GM18508 (cell line): ENCODE measurements around the gene HRNR.
"Not testable (repeated sequence)": the region's sequence is repeated elsewhere in the genome, so short reads cannot be mapped to it uniquely, and the experiment has no call there.

Source experiments
- ATAC-seq: cut with Tn5 transposase; IDR thresholded peaks from one replicate; pipeline ENCODE4 v1.9.1; 2021; ENCODE audit warnings: moderate number of reproducible peaks; ENCODE audit not compliant: insufficient read depth, unreplicated experiment

The HRNR gene

DNA sequence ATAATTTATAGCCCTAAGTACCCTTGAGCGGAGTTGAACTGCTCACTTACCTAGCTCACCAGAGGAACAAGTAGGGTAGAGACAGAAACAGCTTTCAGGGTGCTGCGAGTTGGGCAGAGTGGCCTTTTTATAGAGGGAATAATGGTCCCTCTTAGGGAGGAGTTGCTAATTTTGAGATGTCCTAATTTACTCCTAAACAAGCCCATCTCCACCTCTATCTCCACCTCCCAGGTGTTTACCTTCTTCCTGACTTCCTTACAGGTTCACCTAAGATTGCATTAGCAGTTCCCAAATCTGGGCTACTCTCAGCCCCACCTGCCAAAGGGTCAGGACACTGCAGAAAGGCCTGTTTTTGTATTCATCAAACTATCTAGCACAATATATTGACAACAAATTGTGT is at the start of gene HRNR:
TSS of gene HRNR (minus strand) at position 101 of the 400 bp plus-strand sequence. CDS start 940 bp downstream, outside the sequence.
- no peak for ATAC-seq

DNA sequence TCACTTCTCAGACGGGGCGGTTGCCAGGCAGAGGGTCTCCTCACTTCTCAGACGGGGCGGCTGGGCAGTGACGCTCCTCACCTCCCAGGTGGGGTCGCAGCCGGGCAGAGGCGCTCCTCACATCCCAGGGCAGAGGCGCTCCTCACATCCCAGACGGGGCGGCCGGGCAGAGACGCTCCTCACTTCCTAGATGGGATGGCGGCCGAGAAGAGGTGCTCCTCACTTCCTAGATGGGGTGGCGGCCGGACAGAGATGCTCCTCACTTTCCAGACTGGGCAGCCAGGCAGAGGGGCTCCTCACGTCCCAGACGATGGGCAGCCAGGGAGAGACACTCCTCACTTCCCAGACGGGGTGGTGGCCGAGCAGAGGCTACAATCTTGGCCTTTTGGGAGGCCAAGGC is 32.4 kb upstream of the HRNR start:
- not testable (repeated sequence) for ATAC-seq

DNA sequence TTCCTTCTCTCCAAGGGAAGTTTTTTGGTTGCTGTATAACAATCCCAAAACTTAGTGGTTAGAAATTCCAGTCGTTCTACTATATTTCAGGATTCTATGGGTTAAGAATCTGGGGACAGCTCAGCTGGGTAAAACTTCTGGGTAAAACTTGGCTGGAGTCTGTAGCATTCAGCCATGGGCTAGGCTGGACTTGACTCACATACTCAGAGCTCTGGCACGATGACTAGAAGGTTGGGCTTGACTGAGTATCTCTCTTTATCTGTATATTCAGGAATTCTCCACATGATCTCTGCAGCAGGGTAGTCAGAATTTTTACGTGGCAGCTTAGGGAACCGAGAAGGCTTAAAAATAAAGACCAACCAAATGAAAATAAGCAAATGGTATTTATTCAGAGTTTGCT is 28.2 kb upstream of the HRNR start:
- ATAC-seq: no peak

DNA sequence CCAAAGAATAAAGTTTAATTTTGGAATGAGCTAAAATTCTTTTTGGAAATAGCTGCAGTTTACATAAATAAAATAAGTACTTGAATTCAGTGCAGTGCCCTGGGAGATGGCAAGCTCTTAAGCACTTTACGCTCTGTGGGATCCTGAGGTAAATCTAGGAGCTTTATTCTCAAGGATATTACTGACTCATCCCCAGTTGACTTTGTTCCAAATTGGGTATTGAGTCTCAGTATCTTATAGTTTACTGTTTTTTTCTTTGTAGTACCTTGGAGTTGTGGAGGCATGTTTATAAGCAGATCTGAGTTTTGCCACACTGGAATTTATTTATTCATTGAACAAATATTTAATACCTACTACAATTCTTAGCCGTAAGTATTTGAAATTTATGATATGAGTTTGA is 27.4 kb upstream of the HRNR start:
- ATAC-seq: no peak

DNA sequence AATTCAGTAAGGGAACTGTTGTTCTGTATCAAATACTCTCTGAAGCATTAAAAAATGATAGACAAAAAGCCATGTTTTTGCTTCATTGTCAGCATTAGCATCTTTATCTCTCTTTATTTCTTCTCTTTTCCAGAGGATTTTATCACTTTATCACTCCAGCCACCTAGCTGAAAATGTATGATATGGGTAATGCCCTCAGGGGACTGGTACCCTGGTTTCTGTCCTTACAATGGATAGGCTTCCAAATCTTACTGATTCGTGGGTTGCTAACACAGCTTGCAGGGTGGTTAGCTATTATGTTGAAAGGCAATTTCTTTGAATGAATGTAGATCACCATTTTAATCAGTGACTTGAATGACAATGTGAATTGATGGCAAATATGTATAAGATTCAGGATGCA is 23.3 kb upstream of the HRNR start:
- ATAC-seq: no peak

DNA sequence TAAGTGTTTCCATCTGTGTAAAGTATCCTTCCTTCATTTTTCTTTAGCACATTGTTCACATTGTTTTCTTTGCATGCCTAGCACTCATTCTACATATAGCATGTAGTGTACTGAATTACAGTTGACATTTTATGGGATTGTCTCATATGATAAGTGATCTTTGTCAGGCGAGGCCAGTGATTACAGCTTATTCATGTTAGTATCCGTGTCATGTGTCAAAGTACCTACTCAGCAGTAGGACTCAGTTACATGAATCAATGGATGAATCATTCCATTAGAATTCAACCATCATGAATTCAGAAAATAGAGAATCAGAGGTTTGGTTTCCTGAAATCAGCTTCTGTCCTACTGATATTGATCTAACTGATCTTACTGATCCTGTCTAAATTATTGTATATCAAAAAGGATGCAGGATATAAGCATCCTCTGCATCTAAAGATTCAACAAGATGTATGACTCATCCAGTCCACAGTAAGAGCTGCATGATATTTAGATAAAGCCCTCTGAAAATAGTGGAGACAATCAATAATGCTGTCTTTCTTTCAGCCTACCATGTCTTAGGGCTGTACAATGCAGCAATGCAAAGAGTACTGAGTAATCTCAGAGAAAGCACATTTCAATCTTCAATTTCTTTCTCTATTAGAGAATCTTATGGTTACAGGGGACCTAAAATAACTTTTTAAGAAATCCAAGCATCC is 20.7 kb upstream of the HRNR start:
- no peak for ATAC-seq

DNA sequence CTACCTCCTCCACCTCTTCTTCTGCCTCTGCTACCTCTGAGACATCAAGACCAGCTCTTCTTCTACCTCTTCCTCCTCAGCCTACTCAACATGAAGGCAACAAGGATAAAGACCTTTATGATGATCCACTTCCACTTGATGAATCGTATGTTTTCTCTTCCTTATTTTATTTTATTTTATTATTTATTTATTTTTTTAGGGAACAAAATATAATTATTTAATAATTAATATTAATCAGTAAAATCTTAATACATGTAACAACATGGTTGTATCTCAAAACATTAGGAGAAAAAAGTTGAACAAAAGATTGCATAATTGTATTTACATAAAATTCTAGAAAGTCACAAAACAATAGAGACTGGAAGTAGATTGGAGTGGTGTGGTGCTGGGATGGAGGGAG is 13.1 kb upstream of the HRNR start:
- ATAC-seq: no peak

DNA sequence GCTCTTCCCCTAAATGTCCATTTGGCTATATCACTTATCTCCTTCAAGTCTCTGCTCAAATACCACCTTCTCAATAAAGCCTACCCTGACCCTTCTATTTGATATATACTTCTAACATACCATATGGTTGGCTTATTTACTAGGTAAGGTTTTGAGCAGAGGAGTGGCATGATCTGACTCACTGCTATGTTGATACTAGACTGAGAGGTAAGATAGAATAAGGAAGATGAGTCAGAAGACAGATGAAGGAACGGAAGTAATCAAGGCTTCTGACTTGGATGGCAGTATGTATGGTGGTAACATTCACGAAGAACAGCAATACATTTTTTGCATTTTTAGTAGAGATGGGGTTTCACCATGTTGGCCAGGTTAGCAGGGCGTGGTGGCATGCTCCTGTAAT is 4.8 kb upstream of the HRNR start:
- no peak for ATAC-seq

DNA sequence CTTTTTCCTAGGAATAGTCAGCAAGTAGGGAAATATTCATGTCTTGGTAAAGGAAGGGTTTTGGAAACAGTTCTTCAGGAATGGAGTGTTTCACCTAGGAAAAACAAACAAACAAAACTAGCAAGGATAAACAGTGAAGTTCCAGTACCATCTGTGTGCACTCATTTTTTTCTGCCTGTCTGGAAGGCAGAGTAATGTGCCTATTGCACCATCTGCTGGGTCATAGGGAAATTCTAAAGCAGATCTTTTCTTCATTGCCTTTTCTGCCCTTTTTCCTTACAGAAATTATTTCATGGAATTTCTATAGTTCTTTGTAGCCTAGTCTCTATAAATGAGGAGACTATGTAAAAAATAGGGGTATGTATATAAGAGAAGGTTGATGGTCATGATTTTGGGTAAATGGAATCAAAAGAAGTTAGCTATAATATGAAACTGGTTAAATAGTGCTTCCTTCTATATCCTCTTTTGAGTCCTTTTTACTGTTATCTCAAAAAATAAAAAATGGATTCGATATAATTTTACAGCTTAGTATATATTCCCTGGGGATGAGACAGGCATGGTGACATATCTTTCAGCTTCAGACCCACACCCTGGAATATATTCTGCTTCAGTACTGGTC is 3.4 kb upstream of the HRNR start:
- no peak for ATAC-seq

DNA sequence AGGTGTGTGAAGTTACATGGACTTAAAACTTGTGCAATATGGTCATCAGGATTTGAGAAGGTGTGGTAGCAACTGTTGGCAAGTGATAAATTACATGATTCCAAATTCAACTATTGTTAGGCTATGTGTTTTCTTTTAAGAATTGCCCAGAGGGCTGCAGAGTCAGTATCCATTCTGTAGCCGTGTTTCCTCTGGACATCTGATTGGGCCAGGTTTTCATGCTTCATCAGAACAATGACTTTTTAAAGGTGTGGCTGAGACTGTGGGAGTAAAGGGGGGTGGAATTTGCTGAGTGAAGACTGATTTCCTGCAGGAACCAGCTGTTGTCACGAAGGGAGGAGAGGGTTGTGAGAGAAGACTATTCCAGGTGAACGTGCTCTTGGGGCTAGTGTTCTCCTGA is 1.7 kb upstream of the HRNR start:
- no peak for ATAC-seq

DNA sequence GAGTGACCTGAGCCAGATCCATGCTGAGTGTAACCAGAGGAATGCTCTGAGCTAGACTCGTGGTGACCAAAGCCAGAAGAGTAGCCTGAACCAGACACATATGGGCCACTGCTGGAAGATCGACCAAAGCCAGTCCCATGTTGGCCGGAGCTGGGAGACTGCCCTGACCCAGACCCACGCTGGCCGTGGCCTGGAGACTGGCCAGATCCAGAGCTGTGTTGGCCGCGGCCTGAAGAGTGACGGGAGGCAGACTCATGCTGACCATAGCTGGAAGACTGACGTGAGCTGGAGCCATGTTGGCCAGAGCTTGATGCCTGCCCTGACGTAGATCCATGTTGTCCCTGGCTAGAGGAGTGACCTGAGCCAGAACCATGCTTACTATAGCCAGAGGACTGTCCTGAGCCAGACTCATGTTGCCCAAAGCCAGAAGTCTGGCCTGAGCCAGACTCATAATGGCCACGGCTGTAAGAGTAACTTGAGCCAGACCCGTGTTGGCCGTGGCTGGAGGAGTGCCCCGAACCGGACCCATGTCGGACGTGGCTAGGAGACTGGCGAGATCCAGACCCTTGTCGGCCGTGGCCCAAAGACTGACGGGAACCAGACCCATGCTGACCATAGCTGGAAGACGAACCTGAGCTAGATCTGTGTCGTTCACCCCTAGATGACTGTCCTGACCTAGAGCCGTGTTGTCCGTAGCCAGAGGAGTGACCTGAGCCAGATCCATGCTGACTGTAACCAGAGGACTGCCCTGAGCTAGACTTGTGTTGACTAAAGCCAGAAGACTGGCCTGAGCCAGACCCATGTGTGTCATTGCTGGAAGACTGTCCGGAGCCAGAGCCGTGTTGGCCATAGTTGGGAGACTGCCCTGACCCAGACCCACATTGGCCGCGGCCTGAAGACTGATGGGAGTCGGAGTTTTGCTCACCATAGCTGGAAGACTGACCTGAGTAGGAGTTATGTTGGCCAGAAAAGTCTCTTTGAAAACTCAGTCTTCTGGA is 3.5 kb downstream of the HRNR start:
- ATAC-seq: no peak

DNA sequence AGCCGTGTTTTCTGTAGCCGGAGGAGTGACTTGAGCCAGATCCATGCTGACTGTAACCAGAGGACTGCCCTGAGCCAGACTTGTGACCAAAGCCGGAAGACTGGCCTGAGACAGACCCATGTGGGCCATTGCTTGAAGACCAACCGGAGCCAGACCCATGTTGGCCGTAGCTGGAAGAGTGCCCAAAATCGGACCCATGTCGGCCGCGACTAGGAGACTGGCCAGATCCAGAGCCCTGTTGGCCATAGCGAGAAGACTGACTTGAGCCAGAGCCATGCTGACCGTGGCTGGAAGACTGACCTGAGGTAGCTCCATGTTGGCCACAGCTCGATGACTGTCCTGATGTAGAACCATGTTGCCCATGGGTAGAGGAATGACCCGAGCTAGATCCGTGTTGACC is 4.6 kb downstream of the HRNR start:
- not testable (repeated sequence) for ATAC-seq

DNA sequence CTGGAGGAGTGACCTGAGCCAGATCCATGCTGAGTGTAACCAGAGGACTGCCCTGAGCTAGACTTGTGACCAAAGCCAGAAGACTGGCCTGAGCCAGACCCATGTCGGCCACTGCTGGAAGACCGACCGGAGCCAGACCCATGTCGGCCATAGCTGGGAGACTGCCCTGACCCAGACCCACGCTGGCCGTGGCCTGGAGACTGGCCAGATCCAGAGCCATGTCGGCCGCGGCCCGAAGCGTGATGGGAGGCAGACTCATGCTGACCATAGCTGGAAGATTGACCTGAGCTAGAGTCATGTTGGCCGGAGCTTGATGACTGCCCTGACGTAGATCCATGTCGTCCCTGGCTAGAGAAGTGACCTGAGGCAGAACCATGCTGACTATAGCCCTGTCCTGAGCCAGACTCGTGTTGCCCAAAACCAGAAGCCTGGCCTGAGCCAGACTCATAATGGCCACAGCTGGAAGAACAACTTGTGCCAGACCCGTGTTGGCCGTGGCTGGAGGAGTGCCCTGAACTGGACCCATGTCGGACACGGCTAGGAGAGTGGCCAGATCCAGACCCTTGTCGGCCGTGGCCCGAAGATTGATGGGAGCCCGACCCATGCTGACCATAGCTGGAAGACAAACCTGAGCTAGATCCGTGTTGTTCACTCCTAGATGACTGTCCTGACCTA is 5.1 kb downstream of the HRNR start:
- ATAC-seq: no peak

DNA sequence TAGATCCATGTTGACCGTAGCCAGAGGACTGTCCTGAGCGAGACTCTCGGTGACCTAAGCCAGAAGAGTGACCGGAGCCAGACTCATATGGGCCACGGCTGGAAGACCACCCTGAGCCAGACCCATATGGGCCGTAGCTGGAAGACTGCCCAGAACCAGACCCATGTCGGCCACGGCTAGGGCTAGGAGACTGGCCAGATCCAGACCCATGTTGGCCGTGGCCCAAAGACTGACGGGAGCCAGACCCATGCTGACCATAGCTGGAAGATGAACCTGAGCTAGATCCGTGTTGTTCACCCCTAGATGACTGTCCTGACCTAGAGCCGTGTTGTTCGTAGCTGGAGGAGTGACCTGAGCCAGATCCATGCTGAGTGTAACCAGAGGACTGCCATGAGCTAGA is 8.4 kb downstream of the HRNR start:
- ATAC-seq: not testable (repeated sequence)

DNA sequence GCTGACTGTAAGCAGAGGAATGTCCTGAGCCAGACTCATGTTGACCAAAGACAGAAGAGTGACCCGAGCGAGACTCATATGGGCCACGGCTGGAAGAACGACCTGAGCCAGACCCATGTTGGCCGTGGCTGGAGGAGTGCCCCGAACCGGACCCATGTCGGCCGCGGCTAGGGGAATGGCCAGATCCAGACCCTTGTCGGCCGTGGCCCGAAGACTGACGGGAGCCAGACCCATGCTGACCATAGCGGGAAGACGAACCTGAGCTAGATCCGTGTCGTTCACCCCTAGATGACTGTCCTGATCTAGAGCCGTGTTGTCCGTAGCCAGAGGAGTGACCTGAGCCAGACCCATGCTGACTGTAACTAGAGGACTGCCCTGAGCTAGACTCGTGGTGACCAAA is 9.1 kb downstream of the HRNR start:
- ATAC-seq: not testable (repeated sequence)

DNA sequence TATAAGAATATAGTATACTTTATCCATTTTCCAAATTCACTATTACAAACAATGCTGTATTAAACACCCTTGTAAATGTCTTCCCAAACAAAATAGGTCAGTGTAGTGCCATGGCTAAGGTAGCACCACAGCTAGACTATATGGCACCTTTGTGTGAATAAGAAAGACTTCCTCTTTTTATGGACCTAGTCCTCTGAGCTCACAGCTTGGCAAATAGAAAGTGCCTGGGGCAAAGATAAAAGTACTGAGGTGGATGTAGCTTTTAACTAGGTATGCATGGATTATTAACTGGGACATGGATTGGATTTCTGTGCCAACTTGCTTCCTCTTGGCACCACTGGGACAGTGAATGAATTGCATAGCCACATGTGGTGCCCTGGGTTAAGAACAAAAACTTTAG is 25.0 kb downstream of the HRNR start:
- no peak for ATAC-seq

DNA sequence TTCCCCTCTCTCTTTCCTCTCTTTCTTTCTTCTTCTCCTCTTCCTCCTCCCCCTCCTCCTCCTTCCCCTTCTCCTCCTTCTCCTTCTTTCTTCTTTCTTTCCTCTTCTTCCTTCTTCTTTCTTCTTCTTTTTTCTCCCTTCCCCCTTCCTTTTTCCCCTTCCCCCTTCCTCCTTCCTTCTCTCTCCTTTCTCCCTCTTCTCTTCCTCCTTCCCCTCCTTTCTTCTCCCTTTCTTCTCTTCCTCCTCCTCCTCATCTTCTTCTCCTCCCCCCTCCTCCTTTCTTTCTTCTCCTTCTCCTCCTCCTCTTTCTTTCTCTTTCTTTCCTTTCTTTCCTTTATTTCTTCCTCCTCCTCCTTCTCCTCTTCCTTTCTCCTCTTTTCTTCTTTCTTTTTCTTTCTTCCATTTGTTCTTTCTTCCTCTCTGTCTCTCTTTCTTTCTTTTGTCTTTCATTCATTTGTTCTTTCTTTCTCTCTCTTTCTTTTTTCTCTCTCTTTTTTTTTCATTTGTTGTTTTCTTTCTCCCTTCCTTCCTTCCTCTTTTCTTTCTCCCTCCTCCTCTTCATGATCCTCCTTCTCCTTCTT is 26.5 kb downstream of the HRNR start:
- ATAC-seq: no peak

DNA sequence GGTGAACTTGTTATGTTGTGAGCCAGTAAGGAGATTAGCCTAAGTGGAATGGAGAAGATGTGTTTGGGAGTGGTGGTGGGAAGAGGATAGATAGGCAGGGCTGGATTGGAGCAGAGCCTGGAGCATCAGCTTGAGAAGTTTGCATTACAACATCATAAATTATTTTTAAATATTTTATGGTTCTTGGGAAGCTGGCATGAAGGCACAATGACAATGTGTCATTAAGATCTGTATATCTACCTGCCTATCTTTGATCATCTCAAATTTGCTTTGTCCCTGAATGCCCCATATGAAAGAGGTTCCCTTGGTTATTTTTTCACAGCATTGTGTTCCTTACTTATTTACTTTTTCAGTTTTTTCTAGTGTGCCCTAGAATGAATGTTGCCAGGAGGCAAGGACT is 32.3 kb downstream of the HRNR start:
- no peak for ATAC-seq

DNA sequence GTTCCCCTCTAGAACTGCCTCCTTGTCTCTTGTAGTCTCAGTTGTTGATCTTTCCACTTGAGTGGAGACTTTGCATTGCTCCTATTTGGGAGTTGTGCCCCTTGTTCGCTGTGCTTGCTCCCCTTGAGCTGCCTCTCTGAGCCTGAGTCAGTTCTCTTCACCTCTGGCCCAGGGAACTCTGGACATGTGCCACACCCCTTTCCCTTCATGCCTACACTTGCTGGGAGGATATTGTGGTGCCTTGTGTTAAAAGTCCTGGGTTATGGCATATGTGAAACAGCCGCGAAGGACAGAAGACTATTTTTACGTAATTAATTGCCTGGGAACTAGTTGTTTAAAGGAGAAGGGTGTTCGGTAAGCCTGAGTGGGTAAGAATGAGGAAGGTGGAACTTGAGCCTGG is 32.7 kb downstream of the HRNR start:
- ATAC-seq: no peak

DNA sequence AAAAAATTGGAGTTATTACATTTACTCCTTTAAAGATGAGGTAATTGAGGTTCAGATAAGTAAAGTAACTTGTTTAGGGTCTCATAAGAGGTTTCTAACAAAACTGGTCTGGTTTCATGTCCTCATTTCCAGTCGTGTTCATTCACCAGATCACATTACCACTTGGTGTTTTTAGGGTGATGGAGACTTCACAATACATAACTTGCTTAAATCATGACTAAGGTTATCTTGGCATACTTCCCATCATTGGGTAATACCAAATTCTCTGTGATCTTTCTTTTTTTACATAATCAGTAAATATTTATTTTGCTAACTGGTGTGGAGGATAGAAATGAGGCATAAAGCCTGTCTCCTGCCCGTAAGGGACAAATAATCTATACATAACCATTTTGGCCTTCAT is 33.4 kb downstream of the HRNR start:
- no peak for ATAC-seq
